Fibroblast of skin of back (primary cell): ENCODE data around the gene HNRNPCL2. TPM values are rescaled to one million over a fixed set of nuclear protein-coding genes. Genes with fewer than 3 reads are reported as not detected.
"Not testable (repeated sequence)": the region's sequence is repeated elsewhere in the genome, so short reads cannot be mapped to it uniquely, and the experiment has no call there.

ENCODE experiments used
- DNase-seq: peaks from one replicate; pipeline ENCODE4 v3.0.0-alpha.2; 2013
- polyA plus RNA-seq, 2 experiments: library from polyadenylated mRNA; unstranded; fragments of 120-200 nt; gene quantifications; one replicate each; pipeline ENCODE4 v1.2.1, GENCODE V29; 2013; ENCODE audit not compliant: insufficient read length in 2 of 2

HNRNPCL2 gene
- polyA plus RNA-seq (2013, experiment 1 of 2; ENCODE audit: insufficient read length), result not detected
- polyA plus RNA-seq (2013, experiment 2 of 2; ENCODE audit: insufficient read length), result not detected

DNA sequence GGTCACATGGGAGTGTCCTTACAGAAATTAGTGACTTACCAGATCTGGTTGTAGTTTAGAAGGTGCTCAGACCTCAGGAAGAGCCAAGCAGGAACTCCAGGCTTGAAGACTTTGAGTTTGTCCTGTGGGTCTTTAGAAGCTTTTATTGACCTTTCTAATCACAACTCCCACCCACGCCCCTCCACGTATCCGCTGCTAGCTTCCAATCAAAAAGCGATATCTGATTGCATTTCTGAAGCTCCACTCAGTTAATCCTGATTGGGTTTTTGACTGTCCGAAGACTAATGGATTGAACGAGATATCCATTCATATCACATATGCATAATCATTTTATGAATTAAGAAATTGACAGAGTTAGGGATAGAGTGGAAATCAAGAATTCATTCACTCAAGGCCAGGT lies at the start of gene HNRNPCL2:
HNRNPCL2 (minus strand) TSS at position 101 of the 400 bp plus-strand sequence. CDS start 454 bp downstream, outside the sequence.
- not testable (repeated sequence) for DNase-seq

- not testable (repeated sequence) for DNase-seq
Measured at GRCh38 chr1:13165531-13165930, 48.9 kb upstream of the HNRNPCL2 start, which contains the start of gene HNRNPCL4. Gene HNRNPCL4 (minus strand): TSS chr1:13165631. CDS start chr1:13165467, 164 bp downstream.

GRCh38 chr1:13155909-13156308 lies 39.3 kb upstream of the HNRNPCL2 start, which contains the start of gene PRAMEF26:
Gene PRAMEF26 (minus strand): TSS chr1:13156009. CDS start chr1:13153095, 2,914 bp downstream.
- not testable (repeated sequence) for DNase-seq

- DNase-seq, result not testable (repeated sequence)
Measured at GRCh38 chr1:13070474-13070873, 46.2 kb downstream of the HNRNPCL2 start, which contains the start of gene PRAMEF25. Gene PRAMEF25 (plus strand): TSS chr1:13070774. CDS start chr1:13073694, 2,920 bp downstream.
